GM12874 (cell line): ENCODE data around the gene DUOX2.

Experiments
- TF ChIP-seq, protein P1 (sequence below): IDR thresholded peaks from 2 replicates; pipeline ENCODE4 v1.5.1; 2011; ENCODE audit warnings: low read depth, mild to moderate bottlenecking, control low read depth, low read length, moderate library complexity; ENCODE audit not compliant: insufficient read depth

The DUOX2 gene

DNA sequence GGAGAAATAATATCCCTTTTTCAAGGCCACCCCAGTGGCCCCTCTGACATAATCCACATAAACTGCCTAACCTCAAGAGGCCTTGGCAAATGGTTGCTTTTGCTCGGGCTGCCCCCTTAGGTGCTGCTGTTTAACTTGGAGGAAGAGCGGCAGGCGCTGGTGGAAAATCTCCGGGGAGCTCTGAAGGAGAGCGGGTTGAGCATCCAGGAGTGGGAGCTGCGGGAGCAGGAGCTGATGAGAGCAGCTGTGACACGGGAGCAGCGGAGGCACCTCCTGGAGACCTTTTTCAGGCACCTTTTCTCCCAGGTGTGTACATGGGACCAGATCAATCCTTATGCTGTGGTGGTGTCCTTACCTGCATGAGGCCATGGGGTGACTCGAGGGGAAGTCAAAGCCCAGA lies 30.8 kb upstream of the DUOX2 start:
- TF ChIP-seq, protein P1, sequence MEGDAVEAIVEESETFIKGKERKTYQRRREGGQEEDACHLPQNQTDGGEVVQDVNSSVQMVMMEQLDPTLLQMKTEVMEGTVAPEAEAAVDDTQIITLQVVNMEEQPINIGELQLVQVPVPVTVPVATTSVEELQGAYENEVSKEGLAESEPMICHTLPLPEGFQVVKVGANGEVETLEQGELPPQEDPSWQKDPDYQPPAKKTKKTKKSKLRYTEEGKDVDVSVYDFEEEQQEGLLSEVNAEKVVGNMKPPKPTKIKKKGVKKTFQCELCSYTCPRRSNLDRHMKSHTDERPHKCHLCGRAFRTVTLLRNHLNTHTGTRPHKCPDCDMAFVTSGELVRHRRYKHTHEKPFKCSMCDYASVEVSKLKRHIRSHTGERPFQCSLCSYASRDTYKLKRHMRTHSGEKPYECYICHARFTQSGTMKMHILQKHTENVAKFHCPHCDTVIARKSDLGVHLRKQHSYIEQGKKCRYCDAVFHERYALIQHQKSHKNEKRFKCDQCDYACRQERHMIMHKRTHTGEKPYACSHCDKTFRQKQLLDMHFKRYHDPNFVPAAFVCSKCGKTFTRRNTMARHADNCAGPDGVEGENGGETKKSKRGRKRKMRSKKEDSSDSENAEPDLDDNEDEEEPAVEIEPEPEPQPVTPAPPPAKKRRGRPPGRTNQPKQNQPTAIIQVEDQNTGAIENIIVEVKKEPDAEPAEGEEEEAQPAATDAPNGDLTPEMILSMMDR = no peak

DNA sequence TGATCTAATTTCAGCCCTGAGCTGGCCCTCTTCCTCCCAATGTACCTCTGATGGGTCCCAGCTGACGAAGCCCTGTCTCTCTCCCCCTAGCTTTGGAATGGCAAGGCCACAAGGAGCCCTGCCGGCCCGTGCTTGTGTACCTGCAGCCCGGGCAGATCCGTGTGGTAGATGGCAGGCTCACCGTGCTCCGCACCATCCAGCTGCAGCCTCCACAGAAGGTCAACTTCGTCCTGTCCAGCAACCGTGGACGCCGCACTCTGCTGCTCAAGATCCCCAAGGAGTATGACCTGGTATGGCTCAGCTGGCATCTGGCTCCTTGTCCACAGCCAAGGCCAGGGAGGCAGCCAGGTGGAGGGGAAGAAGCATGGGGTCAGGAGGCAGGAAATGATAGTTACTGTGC lies 30.0 kb upstream of the DUOX2 start:
- TF ChIP-seq, protein P1 = no peak

DNA sequence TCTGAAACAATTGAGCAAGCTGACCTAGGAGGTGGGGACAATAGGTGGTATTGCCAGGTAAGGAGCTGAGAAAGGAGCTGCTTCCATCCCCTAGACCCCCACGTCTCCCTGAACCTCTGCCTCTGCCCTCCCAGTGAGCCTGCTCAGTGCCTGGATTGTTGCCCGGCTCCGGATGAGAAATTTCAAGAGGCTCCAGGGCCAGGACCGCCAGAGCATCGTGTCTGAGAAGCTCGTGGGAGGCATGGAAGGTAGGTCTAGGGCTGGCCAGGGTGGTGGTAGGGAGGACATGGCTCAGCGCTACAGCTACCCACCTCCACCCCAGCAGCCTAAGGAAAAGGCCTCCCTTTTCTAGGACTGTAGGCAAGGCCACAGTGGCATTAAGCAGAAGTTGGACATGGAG lies 29.1 kb upstream of the DUOX2 start:
- TF ChIP-seq, protein P1 = no peak

DNA sequence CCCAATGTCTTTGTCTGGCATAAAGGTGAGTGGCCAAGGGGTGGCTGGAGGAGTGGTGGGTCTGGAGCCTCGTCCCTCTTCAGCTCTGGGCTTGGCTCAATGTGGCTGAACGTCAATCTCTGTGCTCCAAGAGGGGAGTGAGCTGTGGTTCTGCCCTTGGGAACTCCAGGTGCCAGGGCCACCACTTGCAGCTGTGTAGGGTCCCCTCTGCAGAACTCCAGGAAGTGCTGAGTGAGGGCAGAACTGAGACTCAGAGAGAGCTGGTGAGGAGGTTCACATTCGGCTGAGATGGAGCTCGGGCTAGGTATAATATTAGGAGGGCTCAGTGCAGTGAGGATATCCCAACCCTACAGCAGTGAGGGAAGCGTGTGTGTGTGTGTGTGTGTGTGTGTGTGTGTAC lies 27.4 kb upstream of the DUOX2 start:
- TF ChIP-seq, protein P1 = no peak

DNA sequence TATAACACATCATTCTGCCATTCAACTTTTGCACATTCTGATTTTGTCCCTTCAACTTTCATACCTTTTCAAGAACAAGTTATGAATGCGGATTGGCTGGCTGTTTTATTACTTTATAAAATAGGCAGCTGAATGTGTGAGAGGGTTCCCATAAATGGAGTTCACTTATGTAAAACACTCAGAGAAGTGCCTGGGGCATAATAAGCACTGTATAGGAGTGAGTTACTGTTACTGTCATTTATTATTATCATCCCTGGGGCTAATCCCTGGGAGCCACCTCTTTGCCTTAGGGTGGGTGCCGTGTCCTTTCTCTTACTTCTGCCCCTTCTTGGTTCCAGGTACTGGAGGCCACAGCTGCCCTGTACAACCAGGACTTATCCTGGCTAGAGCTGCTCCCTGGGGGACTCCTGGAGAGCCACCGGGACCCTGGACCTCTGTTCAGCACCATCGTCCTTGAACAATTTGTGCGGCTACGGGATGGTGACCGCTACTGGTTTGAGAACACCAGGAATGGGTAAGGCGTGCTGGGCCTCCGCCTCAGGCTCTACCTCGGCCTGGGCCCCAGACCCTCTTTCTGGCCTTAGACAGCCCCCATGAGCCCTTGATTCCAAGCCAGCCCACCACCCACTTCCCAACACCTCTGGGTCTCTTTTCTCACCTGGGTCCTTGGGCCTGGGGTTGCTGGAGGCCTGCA lies 26.7 kb upstream of the DUOX2 start:
- TF ChIP-seq, protein P1 = no peak

DNA sequence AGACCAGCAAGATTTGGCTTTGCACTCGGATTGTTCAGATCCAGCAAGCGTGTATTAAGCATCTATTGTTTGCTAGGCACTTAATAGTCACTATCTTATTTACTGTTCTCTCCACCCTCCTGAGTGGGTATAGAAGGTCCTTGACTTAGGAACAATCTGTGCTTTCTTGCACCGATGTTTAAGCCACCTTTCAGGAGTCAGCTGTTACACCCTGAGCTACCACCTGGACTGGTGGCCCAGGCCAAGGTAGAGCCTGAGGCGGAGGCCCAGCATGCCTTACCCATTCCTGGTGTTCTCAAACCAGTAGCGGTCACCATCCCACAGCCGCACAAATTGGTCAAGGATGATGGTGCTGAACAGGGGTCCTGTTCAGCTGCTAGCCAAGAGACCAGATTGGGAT lies 25.8 kb upstream of the DUOX2 start:
- TF ChIP-seq, protein P1 = no peak

DNA sequence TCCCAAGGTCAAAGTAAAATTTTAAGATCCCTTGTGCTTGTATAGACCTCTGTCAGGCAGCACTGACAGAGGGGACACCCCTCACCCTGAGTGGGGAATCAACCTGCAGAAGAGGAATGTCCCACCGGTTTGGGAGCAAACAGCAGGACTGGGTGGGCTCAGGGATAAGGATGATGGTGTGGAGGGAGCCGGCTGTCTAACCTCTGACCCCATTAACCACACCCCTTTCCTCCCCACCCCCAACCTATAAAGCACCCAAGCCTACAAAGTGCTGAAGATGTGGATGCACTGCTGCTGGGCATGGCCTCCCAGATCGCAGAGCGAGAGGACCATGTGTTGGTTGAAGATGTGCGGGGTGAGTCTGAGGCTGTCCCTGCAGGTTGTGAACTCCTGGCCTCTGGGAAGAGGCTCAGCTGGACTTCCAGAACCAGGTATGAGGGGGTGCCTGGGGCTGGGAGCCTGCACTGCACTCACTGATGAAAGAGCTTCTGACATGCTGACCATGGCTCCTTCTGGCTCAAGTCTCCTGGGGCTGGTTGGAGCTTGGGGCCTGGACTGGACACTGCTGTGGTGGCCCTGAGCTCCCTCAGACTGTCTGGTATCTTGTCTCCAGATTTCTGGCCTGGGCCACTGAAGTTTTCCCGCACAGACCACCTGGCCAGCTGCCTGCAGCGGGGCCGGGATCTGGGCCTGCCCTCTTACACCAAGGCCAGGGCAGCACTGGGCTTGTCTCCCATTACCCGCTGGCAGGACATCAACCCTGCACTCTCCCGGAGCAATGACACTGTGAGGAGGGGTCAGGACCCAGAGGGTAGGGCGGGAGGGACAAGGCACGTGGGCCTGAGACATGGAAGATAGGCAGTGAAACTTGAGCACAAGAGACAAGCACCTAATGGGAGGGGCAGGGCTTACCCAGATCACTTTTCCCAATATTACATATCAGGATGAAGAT lies 25.1 kb upstream of the DUOX2 start:
- TF ChIP-seq, protein P1 = no peak
